ENCODE data around the gene ACTR6.

The ACTR6 gene

GRCh38 chr12:100266585-100266834 lies 65.9 kb downstream of the ACTR6 start:
- DNase-seq (ENCODE audit: low read depth): peak; percentile 85

- peak; percentile 89 for DNase-seq (ENCODE audit: low read depth)
Observed at GRCh38 chr12:100266835-100267602, 66.4 kb downstream of the ACTR6 start, which contains the start of the genes DEPDC4 and SCYL2. DEPDC4 (minus strand) TSS chr12:100267079; CDS start chr12:100267076, 3 bp downstream. SCYL2 (plus strand) TSS chr12:100267177; CDS start chr12:100282971, 15,794 bp downstream.

- peak; percentile 6 for DNase-seq (ENCODE audit: low read depth)
Observed at GRCh38 chr12:100267603-100268281, 67.1 kb downstream of the ACTR6 start.

DNA sequence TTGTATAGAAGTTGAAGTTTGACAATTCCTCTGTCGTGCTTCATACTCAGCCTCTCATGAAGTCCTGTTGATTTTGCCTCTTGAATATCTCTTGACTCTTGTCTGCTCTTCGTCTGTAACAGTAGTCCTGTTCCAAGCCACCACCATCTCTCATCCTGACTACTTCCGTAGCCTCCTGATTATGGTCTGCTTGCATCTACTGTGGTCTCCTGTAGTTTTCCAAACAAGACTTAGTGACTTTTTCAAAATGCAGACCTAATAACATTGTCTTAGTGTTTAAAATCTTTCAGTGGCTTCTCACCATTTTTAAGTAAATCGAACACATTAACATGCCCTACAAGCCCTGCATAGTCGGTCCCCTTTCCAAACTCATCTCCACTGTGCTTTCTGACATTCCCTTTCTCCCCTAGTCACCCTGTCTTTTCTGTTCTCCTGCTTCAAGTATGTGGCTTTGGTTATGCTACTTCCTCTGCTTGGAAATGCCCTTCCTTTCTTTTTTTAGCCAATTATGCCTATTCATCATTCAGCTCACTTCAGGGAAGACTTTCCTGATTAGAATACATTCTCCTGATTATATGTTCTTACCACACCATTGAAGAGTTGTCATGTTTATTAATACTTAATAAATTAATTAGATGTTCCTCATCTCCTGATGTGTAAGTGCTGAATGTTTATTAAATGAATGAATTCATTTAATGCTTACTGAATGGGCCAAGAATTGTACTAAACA lies 68.4 kb downstream of the ACTR6 start:
- DNase-seq (ENCODE audit: low read depth): no peak

- no peak for DNase-seq (ENCODE audit: low read depth)
Observed at GRCh38 chr12:100273782-100274181, 73.2 kb downstream of the ACTR6 start.

Measured in stimulated activated CD4-positive, alpha-beta T cell treated with anti-CD3 and anti-CD28 coated beads, Interleukin-2, amount 100 ng/mL, for 4 hours (primary cell).